ENCODE results near the gene MALT1.
"Not testable (repeated sequence)": the region's sequence is repeated elsewhere in the genome, so short reads cannot be mapped to it uniquely, and the experiment has no call there.

MALT1 gene

GRCh38 chr18:58671111-58671631, at the start of gene MALT1:
MALT1 (plus strand) TSS chr18:58671465; CDS start chr18:58671644, 179 bp downstream.
- DNase-seq: peak; percentile 95

- no peak for DNase-seq
These were observed 47.3 kb upstream of the MALT1 start for GRCh38 chr18:58624011-58624410.

- no peak for DNase-seq
These were observed 45.4 kb upstream of the MALT1 start for GRCh38 chr18:58625839-58626238.

GRCh38 chr18:58630071-58630470, 41.2 kb upstream of the MALT1 start:
- DNase-seq: no peak

GRCh38 chr18:58631301-58631700, 40.0 kb upstream of the MALT1 start:
- DNase-seq: no peak

- no peak for DNase-seq
These were observed 38.7 kb upstream of the MALT1 start for GRCh38 chr18:58632552-58632951.

GRCh38 chr18:58633874-58634273, 37.4 kb upstream of the MALT1 start:
- DNase-seq: no peak

GRCh38 chr18:58635891-58636290, 35.4 kb upstream of the MALT1 start:
- no peak for DNase-seq

- DNase-seq: no peak
These were observed 34.1 kb upstream of the MALT1 start for GRCh38 chr18:58637197-58637596.

GRCh38 chr18:58637946-58638345, 33.3 kb upstream of the MALT1 start:
- DNase-seq: no peak

- no peak for DNase-seq
These were observed 32.8 kb upstream of the MALT1 start for GRCh38 chr18:58638441-58638840.

- DNase-seq: no peak
These were observed 32.0 kb upstream of the MALT1 start for GRCh38 chr18:58639237-58639636.

- DNase-seq: no peak
These were observed 31.4 kb upstream of the MALT1 start for GRCh38 chr18:58639751-58640427.

GRCh38 chr18:58640428-58640805, 30.8 kb upstream of the MALT1 start:
- no peak for DNase-seq

GRCh38 chr18:58640891-58641610, 30.2 kb upstream of the MALT1 start:
- DNase-seq: no peak

GRCh38 chr18:58643557-58643956, 27.7 kb upstream of the MALT1 start:
- DNase-seq: not testable (repeated sequence)

GRCh38 chr18:58645398-58645797, 25.9 kb upstream of the MALT1 start:
- DNase-seq: no peak

- DNase-seq: no peak
These were observed 24.9 kb upstream of the MALT1 start for GRCh38 chr18:58646334-58646862.

GRCh38 chr18:58649966-58650816, 21.1 kb upstream of the MALT1 start:
- DNase-seq: peak; percentile 25

GRCh38 chr18:58650830-58651229, 20.4 kb upstream of the MALT1 start:
- not testable (repeated sequence) for DNase-seq

- DNase-seq: not testable (repeated sequence)
These were observed 18.0 kb upstream of the MALT1 start for GRCh38 chr18:58653144-58653722.

- DNase-seq: no peak
These were observed 17.3 kb upstream of the MALT1 start for GRCh38 chr18:58653814-58654509.
